H1 (cell line): ENCODE results near the gene AP4M1. TPM values are rescaled to one million over a fixed set of nuclear protein-coding genes. Genes with fewer than 3 reads are reported as not detected.

Experiments used
- EGR1 ChIP-seq: IDR thresholded peaks from 2 replicates; pipeline ENCODE4 v1.6.1; 2011; ENCODE audit warnings: low read depth, low read length, borderline replicate concordance
- EP300 ChIP-seq, 2 experiments: IDR thresholded peaks; 1 replicate in 1 of 2; 2 replicates in 1 of 2; pipeline ENCODE4 v1.6.1; 2011 to 2012; ENCODE audit warnings: low read depth in 2 of 2, low read length in 2 of 2, mild to moderate bottlenecking in 2 of 2, borderline replicate concordance in 1 of 2, inconsistent platforms in 1 of 2, moderate library complexity in 1 of 2
- FOSL1 ChIP-seq: IDR thresholded peaks from 2 replicates; pipeline ENCODE4 v1.6.1; 2011; ENCODE audit warnings: mild to moderate bottlenecking, low read depth, low read length, moderate library complexity; ENCODE audit not compliant: insufficient read depth
- JUN ChIP-seq: IDR thresholded peaks from 2 replicates; pipeline ENCODE4 v1.6.1; 2011; ENCODE audit warnings: low read depth, mild to moderate bottlenecking, improper control_type of control experiment, low read length
- KDM5A ChIP-seq: fragments of 200-600 bp; IDR thresholded peaks from 2 replicates; pipeline ENCODE4 v1.7.1; 2012; ENCODE audit warnings: mild to moderate bottlenecking, low read length, inconsistent platforms, mixed read lengths
- MAFK ChIP-seq: IDR thresholded peaks from 2 replicates; pipeline ENCODE4 v1.6.1; 2012; ENCODE audit warnings: low read depth, mild to moderate bottlenecking, improper control_type of control experiment, low read length
- POU5F1 ChIP-seq: IDR thresholded peaks from 2 replicates; pipeline ENCODE4 v1.6.1; 2011; ENCODE audit warnings: low read depth, mild to moderate bottlenecking, low read length, moderate library complexity
- RFX5 ChIP-seq: IDR thresholded peaks from 2 replicates; pipeline ENCODE4 v1.6.1; 2011; ENCODE audit warnings: low read depth, low read length, improper control_type of control experiment, borderline replicate concordance
- RNF2 ChIP-seq: fragments of 200-900, 300-1000 bp; sonication (generic); IDR thresholded peaks from 2 replicates; pipeline ENCODE4 v1.7.1; 2016; ENCODE audit warnings: borderline replicate concordance, low read depth, mild to moderate bottlenecking, antibody characterized with exemption, low read length; ENCODE audit not compliant: poor library complexity, severe bottlenecking; ENCODE audit errors: missing control alignments
- SAP30 ChIP-seq: fragments of 300-600 bp; sonication (generic); IDR thresholded peaks from 2 replicates; pipeline ENCODE4 v1.7.1; 2012; ENCODE audit warnings: low read length, moderate library complexity, mild to moderate bottlenecking, inconsistent platforms; ENCODE audit not compliant: insufficient read depth, insufficient replicate concordance
- SIX5 ChIP-seq: IDR thresholded peaks from 2 replicates; pipeline ENCODE4 v1.6.1; 2011; ENCODE audit warnings: mild to moderate bottlenecking, low read depth, low read length
- TAF1 ChIP-seq: IDR thresholded peaks from 2 replicates; pipeline ENCODE4 v1.6.1; 2011; ENCODE audit warnings: mild to moderate bottlenecking, low read depth, low read length
- TAF7 ChIP-seq: optimal IDR thresholded peaks from 2 replicates; pipeline ENCODE3; 2011; ENCODE audit warnings: low read depth, mild to moderate bottlenecking, inconsistent platforms, low read length, moderate library complexity, borderline replicate concordance
- TBP ChIP-seq: IDR thresholded peaks from 2 replicates; pipeline ENCODE4 v1.6.1; 2011; ENCODE audit warnings: low read depth, low read length, improper control_type of control experiment
- TCF12 ChIP-seq: IDR thresholded peaks from 2 replicates; pipeline ENCODE4 v1.6.1; 2011; ENCODE audit warnings: low read depth, mild to moderate bottlenecking, low read length
- YY1 ChIP-seq: IDR thresholded peaks from 2 replicates; pipeline ENCODE4 v1.6.1; 2011; ENCODE audit warnings: low read depth, mild to moderate bottlenecking, low read length
- ZNF274 ChIP-seq: IDR thresholded peaks from 2 replicates; pipeline ENCODE4 v1.7.0; 2012; ENCODE audit warnings: low read length, borderline replicate concordance; ENCODE audit errors: extremely low read depth
- polyA plus RNA-seq, 7 experiments: library from polyadenylated mRNA; depleted of rRNA in 3 of 7; stranded (reverse) in 5 of 7; unstranded in 2 of 7; fragments of >200 nt in 5 of 7; fragments of 200-250 nt in 2 of 7; gene quantifications; 1 replicate in 5 of 7; 2 replicates in 1 of 7; 4 replicates in 1 of 7; pipeline versions ENCODE4 v1.2.1 to v1.2.3, GENCODE V29; 2011 to 2013; ENCODE audit warnings: missing spikeins in 2 of 7, mixed read lengths in 2 of 7
- total RNA-seq: library from RNA; stranded (reverse); fragmentation: NEBNext Ultra II Directional; extraction: Animal tissue kit (Norgen Biotek cat#: 25700); gene quantifications from 2 replicates; pipeline ENCODE4 v1.2.1, GENCODE V29; 2021
- TF ChIP-seq, protein P1 (sequence below): IDR thresholded peaks from 2 replicates; pipeline ENCODE4 v1.6.1; 2012; ENCODE audit warnings: low read length, inconsistent platforms
- TF ChIP-seq, protein P2 (sequence below): IDR thresholded peaks from 2 replicates; pipeline ENCODE4 v1.6.1; 2011; ENCODE audit warnings: low read depth, mild to moderate bottlenecking, low read length; ENCODE audit not compliant: insufficient read depth
- TF ChIP-seq, protein P3 (sequence below): IDR thresholded peaks from 2 replicates; pipeline ENCODE4 v1.6.1; 2012; ENCODE audit warnings: inconsistent platforms

The AP4M1 gene
- total and polyA plus RNA-seq, 2 of the 8 experiments (the other 6 are each of a cell fraction or from before 2014, with no cell fraction given), result 15.2 to 16.6 TPM

DNA sequence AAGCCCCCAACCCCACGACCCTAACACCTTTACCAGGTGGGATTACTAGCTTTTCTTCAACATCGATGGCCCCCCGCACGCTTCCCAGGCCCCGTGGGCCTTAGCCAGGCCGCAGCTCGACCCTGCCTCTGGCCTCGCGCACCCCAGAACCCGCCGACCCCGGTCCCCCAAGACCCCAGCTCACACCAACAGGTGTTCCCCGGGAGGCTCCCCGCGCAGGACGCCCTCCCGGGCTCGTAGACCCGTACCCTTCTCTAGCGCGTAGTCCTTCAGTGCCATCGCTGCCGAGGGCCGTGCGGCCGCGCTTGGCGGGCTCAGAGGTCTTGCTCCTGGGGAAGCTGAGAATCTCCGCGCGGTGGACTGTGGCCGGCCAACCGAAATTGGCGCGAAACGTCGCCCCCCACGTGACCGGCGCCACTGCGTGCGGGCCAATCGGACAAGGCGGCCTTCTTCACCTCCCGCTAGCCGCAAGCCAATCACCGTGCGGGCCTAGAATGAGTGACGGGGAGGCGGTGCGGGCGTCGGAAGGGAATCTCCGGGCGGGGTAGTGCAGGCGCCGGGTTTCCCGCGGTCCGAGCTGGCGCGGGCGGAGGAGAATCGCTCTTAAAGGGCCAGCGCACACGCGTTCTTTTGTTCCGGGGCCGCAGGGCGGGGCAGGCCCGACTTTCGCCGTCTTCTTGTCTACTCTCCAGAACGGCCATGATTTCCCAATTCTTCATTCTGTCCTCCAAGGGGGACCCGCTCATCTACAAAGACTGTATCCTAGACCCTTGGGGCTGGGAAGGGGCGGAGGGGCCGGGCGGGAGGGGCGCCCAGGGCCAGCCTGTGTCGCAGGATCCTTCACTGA, at the start of gene AP4M1, which contains the start of gene MCM7 (continued):
- TF ChIP-seq YY1, result no peak; the same call in 1 of the 2 replicates
- TF ChIP-seq, protein P1, sequence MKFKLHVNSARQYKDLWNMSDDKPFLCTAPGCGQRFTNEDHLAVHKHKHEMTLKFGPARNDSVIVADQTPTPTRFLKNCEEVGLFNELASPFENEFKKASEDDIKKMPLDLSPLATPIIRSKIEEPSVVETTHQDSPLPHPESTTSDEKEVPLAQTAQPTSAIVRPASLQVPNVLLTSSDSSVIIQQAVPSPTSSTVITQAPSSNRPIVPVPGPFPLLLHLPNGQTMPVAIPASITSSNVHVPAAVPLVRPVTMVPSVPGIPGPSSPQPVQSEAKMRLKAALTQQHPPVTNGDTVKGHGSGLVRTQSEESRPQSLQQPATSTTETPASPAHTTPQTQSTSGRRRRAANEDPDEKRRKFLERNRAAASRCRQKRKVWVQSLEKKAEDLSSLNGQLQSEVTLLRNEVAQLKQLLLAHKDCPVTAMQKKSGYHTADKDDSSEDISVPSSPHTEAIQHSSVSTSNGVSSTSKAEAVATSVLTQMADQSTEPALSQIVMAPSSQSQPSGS, result 0 out of 2 replicates have a peak, but pooled peaks have one; percentile 23
- TF ChIP-seq SIX5, result no peak
- TF ChIP-seq POU5F1, result no peak
- TF ChIP-seq SAP30, result no peak
- TF ChIP-seq EP300 (IDR thresholded peaks at IDR 0.05; ENCODE audit: borderline replicate concordance in 1 of 2, low read depth in 2 of 2, low read length in 2 of 2), result no peak
- TF ChIP-seq MAFK, result no peak
- TF ChIP-seq RFX5, result no peak
- TF ChIP-seq ZNF274, result no peak
- TF ChIP-seq TAF1, result peak; percentile 86
- TF ChIP-seq KDM5A, result no peak
- no peak for TF ChIP-seq EGR1
- TF ChIP-seq RNF2, result no peak
- peak; percentile 95 for TF ChIP-seq TAF7
- TF ChIP-seq, protein P2, sequence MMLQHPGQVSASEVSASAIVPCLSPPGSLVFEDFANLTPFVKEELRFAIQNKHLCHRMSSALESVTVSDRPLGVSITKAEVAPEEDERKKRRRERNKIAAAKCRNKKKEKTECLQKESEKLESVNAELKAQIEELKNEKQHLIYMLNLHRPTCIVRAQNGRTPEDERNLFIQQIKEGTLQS, result peak; percentile 83
- TF ChIP-seq TCF12, result no peak
- peak; percentile 91 for TF ChIP-seq TBP
- TF ChIP-seq JUN, result no peak
- TF ChIP-seq FOSL1, result no peak
- TF ChIP-seq, protein P3, sequence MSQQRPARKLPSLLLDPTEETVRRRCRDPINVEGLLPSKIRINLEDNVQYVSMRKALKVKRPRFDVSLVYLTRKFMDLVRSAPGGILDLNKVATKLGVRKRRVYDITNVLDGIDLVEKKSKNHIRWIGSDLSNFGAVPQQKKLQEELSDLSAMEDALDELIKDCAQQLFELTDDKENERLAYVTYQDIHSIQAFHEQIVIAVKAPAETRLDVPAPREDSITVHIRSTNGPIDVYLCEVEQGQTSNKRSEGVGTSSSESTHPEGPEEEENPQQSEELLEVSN, result peak; percentile 96
